NCI-H187 (cell line): Measurements from ENCODE around the gene ADAMTSL1.

Source experiments
- DNase-seq, 2 experiments: peaks; one replicate each; lab custom pipeline; 2025; lab: John Stamatoyannopoulos, UW

Gene ADAMTSL1

DNA sequence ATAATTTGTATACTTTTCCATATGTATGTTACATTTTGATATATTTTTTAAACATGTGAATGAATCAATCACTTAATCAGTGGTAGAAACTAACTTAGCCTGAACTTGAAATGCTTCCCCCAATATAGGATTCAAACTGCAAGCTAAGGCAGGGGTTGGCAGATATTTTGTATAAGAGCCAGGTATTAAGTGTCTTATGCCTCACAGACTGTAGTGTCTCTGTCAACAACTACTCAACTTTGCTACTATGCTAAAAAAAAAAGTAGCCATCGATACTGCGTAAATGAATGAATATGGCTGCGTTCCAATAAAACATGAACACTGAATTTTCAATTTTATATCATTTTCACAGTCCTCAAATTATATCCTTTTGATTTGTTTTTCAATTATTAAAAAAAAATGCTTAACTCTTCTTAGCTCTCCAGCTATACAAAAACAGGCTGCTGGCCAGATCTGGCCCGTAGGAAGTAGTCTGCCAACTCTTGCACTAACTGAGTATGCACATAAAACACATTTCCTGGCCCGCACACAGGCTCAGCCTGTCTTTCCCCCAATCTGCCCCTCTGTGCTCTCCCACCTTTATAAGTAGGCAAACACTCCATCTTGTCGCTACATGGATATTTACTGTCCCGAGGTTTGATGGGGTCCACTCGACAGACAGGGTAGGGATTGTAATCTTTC lies 467.2 kb downstream of the ADAMTSL1 start:
- DNase-seq: no peak

DNA sequence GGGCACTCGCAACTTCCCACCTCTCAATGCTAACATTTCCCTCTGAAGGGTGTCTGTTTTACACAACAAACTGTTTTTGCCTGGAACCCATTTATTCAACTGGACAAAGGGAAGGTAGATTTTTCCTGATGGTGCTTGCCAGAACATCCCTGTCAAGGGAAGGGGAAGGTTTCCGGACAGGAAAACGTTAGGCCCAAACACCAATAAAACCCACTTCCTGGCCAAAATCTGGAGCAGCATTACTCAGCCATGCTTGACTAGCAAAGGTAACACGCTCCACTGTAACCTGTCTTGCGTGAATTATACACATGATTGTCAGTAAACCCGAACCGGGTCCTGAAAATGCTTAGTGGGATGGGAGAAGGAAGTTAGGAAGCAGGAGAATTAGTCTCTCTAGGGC lies 468.8 kb downstream of the ADAMTSL1 start:
- no peak for DNase-seq

DNA sequence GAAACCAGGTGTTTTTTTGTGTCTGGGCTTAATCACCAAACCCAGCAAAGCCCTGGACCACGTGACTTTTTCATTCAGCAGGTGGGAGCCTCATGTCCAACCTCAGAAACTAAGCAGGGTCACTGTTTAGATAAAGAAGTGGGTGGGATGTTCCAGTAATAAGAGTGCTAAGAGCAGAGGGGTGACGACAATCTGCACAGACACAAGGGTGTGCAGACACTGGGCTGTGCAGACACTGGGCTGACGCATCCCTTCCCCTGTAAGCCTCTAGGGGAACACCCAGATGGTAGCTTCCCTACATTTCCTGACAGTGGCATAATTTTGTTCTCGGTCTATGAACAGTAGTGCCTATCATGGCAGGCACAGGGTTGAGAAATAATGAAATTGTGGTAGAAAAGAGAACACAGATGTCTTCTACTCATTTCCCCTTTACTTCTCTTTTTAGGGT lies 474.0 kb downstream of the ADAMTSL1 start:
- DNase-seq: peak; percentile 9 to 36

DNA sequence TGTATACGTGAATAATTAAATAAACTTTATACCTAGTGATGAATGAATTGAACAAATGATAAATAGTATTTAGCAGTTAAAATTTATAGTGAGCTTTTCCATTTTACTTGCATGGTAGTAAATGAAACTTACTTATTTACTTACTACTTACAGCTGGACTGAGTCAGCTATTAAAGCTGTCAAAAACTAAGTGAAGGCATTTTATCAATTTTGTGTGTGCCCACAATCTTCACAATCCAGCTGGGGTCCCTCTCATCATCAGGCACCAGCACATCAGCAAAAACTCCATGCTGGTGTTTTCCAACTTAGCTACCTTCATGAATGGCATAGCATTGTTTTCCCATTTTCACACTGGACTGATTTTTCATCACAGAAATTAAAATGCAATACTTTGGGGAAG lies 478.0 kb downstream of the ADAMTSL1 start:
- no peak for DNase-seq

DNA sequence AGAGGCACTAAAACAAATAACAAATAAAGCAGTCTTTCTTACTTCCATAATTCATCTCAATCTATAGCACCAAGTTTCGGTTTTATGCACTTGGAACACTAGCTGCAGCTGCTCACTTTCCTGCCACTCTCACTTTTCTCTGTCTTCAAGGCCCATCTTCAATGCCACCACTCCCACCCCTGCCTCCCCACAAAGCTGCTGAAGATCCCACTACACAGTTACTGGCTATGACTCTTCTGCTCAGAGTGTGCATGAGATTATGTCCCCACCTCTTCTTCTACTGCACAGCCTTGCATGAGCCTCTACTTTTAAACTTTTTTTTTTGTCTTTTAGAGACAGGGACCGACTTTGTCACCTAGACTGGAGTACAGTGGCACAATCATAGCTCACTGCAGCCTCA lies 481.7 kb downstream of the ADAMTSL1 start:
- DNase-seq: no peak
